ENCODE measurements around the gene TMEFF1.
"Not testable (repeated sequence)": the region's sequence is repeated elsewhere in the genome, so short reads cannot be mapped to it uniquely, and the experiment has no call there.

TMEFF1 gene

GRCh38 chr9:100492952-100493351 lies 20.0 kb downstream of the TMEFF1 start:
- peak; percentile 26 for DNase-seq (ENCODE audit: low read depth)

GRCh38 chr9:100498592-100498991 lies 25.6 kb downstream of the TMEFF1 start:
- DNase-seq (ENCODE audit: low read depth) = peak; percentile 43

- DNase-seq (ENCODE audit: low read depth) = no peak
Observed at GRCh38 chr9:100499460-100499859, 26.5 kb downstream of the TMEFF1 start.

- no peak for DNase-seq (ENCODE audit: low read depth)
Observed at GRCh38 chr9:100499866-100500265, 26.9 kb downstream of the TMEFF1 start.

- DNase-seq (ENCODE audit: low read depth) = peak; percentile 70
Observed at GRCh38 chr9:100505564-100506159, 32.7 kb downstream of the TMEFF1 start.

- not testable (repeated sequence) for DNase-seq (ENCODE audit: low read depth)
Observed at GRCh38 chr9:100507350-100507749, 34.4 kb downstream of the TMEFF1 start.

GRCh38 chr9:100511205-100511604 lies 38.3 kb downstream of the TMEFF1 start:
- DNase-seq (ENCODE audit: low read depth) = no peak

GRCh38 chr9:100515578-100516494 lies 42.9 kb downstream of the TMEFF1 start:
- DNase-seq (ENCODE audit: low read depth) = peak; percentile 65

- DNase-seq (ENCODE audit: low read depth) = no peak
Observed at GRCh38 chr9:100521282-100521681, 48.3 kb downstream of the TMEFF1 start.

GRCh38 chr9:100525563-100525962 lies 52.6 kb downstream of the TMEFF1 start:
- DNase-seq (ENCODE audit: low read depth) = peak; percentile 12

GRCh38 chr9:100527180-100527794 lies 54.3 kb downstream of the TMEFF1 start:
- DNase-seq (ENCODE audit: low read depth) = not testable (repeated sequence)

- DNase-seq (ENCODE audit: low read depth) = no peak
Observed at GRCh38 chr9:100534401-100534800, 61.5 kb downstream of the TMEFF1 start.

GRCh38 chr9:100540327-100540726 lies 67.4 kb downstream of the TMEFF1 start:
- DNase-seq (ENCODE audit: low read depth) = no peak

GRCh38 chr9:100549048-100549447 lies 76.1 kb downstream of the TMEFF1 start:
- DNase-seq (ENCODE audit: low read depth) = no peak

- peak; percentile 51 for DNase-seq (ENCODE audit: low read depth)
Observed at GRCh38 chr9:100554935-100555401, 82.0 kb downstream of the TMEFF1 start.

GRCh38 chr9:100555471-100555870 lies 82.5 kb downstream of the TMEFF1 start:
- no peak for DNase-seq (ENCODE audit: low read depth)

GRCh38 chr9:100557053-100557452 lies 84.1 kb downstream of the TMEFF1 start:
- DNase-seq (ENCODE audit: low read depth) = no peak

GRCh38 chr9:100561256-100561655 lies 88.3 kb downstream of the TMEFF1 start:
- DNase-seq (ENCODE audit: low read depth) = peak; percentile 47

- no peak for DNase-seq (ENCODE audit: low read depth)
Observed at GRCh38 chr9:100567856-100568255, 94.9 kb downstream of the TMEFF1 start.

GRCh38 chr9:100573655-100574260 lies 100.8 kb downstream of the TMEFF1 start:
- no peak for DNase-seq (ENCODE audit: low read depth)

- no peak for DNase-seq (ENCODE audit: low read depth)
Observed at GRCh38 chr9:100575006-100575405, 102.1 kb downstream of the TMEFF1 start.

GRCh38 chr9:100575765-100576386 lies 102.9 kb downstream of the TMEFF1 start:
- peak; percentile 75 for DNase-seq (ENCODE audit: low read depth)
